GM08714 (cell line): ENCODE results near the gene RIC8B.

Source experiments
- H3K4me3 ChIP-seq: fragments of 200-500 bp; sonication (Bioruptor generic); 2 replicates; pipeline ENCODE4 v1.5.1; 2014; ENCODE audit warnings: mild to moderate bottlenecking, low read length, inconsistent platforms
- ZNF274 ChIP-seq: IDR thresholded peaks from 2 replicates; pipeline ENCODE4 v1.6.1; 2012; ENCODE audit warnings: mild to moderate bottlenecking, low read depth, low read length

The RIC8B gene

GRCh38 chr12:106814714-106815113 lies 40.2 kb downstream of the RIC8B start:
- no peak for TF ChIP-seq ZNF274
- H3K4me3 ChIP-seq, result no peak overlapping the region

GRCh38 chr12:106815741-106816140 lies 41.3 kb downstream of the RIC8B start:
- TF ChIP-seq ZNF274, result no peak
- no peak overlapping the region for H3K4me3 ChIP-seq

- no peak overlapping the region for H3K4me3 ChIP-seq
- TF ChIP-seq ZNF274, result no peak
These were observed 41.7 kb downstream of the RIC8B start for GRCh38 chr12:106816231-106816630.

DNA sequence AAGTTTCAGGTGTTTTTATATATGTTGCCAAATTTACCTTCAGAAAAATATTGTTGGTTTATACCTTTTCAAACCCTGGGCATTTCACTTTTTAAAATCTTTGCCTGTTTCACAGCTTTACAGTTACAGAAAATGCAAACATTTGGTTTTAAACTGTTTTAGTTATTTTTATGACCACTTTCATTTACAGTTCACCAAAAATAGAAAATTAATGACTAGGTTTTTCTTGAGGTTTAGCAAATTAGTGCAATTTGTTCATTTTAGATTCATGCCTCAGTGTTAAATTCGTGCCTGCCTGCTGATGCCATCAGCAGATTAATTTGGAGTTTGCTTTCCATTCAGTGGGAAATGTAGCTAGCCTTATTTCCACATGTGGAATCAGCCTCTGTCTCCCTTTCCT lies 45.5 kb downstream of the RIC8B start:
- TF ChIP-seq ZNF274, result no peak
- no peak overlapping the region for H3K4me3 ChIP-seq

DNA sequence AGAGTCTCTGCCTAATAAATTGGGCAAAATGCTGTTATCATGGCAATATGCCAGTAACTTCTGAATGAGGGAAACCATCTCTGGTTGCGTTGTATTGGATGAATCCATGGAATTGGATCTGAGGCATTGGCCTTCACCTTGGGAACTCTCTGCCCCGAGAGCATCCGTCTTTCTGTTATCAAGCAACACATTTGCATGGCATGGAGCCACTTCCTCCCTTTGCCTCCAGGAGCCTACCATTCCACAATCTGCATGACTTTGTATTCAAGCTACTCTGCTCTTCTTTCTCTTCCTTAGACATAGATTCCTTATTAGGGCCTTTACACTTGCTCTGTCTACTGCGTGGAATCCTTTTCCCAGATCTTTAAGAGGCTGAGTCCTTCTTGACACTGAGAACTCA lies 57.2 kb downstream of the RIC8B start:
- H3K4me3 ChIP-seq, result no peak overlapping the region
- no peak for TF ChIP-seq ZNF274

- no peak for TF ChIP-seq ZNF274
- H3K4me3 ChIP-seq, result no peak overlapping the region
These were observed 63.3 kb downstream of the RIC8B start for GRCh38 chr12:106837782-106838181.

- H3K4me3 ChIP-seq, result no peak overlapping the region
- TF ChIP-seq ZNF274, result no peak
These were observed 64.9 kb downstream of the RIC8B start for GRCh38 chr12:106839333-106839732.

DNA sequence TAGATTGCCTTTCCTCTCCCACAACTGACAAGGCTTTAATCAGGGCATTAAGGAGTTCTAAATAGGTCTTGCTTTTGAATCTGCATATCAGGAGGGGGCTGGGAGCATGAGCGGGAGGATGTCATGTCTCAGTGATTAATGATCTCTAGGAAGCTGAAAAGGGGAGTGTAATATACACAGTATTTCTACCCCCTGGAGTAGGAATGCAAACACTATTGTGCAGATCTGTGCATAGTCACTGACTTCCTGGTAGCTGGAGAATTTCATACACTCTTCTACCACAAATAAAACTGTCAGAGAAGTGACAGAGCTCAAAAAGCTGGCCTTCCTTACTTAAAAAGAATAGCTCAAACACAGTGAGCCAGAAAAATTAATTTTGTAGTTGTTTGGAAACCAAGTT lies 65.8 kb downstream of the RIC8B start:
- TF ChIP-seq ZNF274, result no peak
- H3K4me3 ChIP-seq, result no peak overlapping the region

GRCh38 chr12:106841510-106842302 lies 67.2 kb downstream of the RIC8B start:
- TF ChIP-seq ZNF274, result no peak
- H3K4me3 ChIP-seq, result no peak overlapping the region

DNA sequence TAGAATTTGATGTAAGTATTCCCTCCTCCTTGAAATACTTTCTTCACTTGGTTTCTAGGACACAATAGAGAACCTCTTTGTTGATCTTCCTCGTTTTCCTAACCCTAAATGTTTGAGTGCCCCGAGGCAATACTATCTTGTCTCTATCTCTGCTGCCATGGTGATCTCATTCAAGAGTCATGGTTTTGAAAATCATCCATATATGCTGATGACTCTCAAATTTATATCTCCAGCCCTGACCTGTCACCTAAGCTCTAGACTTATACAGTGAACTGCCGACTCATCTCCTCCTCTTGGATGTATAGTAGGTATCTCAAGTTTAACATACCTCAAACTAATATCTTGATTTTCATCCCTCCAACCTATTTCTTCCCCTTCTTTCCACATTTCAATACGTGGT lies 71.4 kb downstream of the RIC8B start:
- H3K4me3 ChIP-seq, result no peak overlapping the region
- TF ChIP-seq ZNF274, result no peak

DNA sequence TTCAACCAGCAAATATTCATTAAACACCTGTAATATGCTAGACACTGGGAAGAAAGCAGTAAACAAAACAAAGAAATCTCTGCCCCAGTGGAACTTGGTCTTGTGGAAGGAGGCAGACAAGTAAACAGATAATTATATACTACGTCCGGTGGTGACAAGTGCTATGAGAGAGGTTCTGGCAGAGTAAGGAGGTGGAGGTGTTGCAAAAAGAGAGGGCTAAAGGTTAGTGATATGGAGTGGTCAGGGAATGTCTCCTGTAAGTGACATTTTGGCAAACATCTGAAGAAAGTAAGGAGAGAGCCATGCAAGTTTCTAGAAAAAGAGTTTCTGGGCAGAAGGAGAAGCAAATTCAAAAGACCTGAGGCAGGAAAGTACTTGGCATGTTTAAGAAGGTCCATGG lies 73.4 kb downstream of the RIC8B start:
- no peak overlapping the region for H3K4me3 ChIP-seq
- no peak for TF ChIP-seq ZNF274

- no peak overlapping the region for H3K4me3 ChIP-seq
- no peak for TF ChIP-seq ZNF274
These were observed 76.8 kb downstream of the RIC8B start for GRCh38 chr12:106851306-106851705.

DNA sequence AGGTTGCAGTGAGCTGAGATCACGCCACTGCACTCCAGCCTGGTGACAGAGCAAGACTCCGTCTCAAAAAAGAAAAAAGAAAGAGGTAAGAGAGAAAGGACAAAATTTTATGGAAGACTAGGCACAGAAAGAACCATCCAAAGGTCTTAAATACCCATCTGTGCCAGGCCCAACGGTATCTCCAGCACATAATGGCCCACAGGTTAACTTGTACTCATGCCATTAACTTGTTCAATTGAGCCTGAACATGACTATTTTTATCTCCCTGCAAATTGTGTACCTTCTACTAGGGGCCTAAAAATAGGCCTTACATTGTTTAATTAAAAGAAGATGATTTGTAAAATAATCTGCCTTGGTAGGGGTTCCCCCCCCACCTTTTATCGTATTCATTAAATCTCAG lies 80.2 kb downstream of the RIC8B start:
- no peak for TF ChIP-seq ZNF274
- H3K4me3 ChIP-seq, result no peak overlapping the region

DNA sequence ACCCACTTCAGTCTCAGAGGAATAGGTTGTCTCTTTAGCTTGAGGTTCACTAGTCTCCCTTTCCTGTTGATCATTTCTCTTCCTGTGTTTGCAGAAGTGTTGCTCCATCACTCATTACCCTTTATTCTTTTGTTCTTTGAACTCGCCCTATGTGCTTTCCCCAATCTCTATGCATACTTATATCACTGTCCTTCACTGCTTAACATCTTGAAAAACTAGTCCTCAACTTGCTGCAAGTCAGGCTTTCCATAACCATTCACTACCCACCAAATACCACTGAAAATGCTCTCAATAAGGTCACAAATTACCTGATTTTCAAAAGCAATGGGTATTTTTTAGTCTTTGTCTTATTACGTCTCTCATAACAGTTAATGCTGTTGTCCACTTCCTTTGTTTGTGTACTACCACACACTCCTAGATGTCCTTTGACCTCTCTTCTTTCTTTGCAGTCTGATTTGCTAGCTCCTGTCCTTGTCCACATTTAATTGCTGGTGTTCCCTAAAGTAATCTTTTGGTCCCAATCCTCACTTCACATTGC lies 80.8 kb downstream of the RIC8B start:
- TF ChIP-seq ZNF274, result no peak
- no peak overlapping the region for H3K4me3 ChIP-seq

GRCh38 chr12:106861984-106862916 lies 87.8 kb downstream of the RIC8B start:
- no peak for TF ChIP-seq ZNF274
- no peak overlapping the region for H3K4me3 ChIP-seq
